ENCODE results near the gene POLR3B.
"Not testable (repeated sequence)": the region's sequence is repeated elsewhere in the genome, so short reads cannot be mapped to it uniquely, and the experiment has no call there.

POLR3B gene

DNA sequence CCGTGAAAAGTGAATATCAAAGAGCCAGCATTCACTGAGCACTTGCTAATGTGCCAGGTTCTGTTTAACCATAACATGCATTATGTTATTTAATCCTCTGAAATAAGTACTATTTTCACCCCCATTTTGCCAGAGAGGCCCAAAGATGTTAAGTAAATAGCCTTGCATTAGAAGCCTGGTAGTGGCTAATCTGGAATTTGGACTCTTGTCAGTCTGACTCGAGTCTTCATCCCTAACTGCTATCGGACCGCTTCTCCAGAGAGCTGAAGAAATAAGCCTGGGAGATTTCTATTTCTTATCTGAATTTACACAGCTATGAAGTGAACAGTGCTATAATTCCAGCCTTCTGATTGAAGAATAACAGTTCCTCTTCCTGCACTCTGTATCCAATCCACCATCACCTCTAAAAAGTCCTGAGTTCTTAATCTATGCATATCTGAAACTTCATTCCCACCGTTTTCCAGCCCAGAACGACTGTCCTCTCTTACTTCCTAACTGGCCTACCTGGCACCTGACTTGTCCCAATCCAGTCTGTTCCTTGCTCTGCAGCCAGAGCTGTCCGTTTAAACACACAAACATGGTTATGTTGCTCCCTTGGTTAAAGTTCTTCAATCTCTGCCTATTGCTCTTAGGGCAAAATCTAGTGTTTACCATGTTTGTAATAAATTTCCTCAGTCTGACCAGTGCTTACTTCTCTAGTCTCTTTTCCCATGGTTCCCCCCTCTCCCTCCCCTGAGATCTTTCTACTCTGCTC lies 2.3 kb downstream of the POLR3B start:
- no peaks in the 10 kb centered on the region for H3K27me3 ChIP-seq (ENCODE audit: insufficient read depth, insufficient read length)
- no peak overlapping the region for H3K9ac ChIP-seq (ENCODE audit: insufficient read length, low read depth)
- H3K9me3 ChIP-seq (ENCODE audit: insufficient read depth, low read length), result no peaks in the 10 kb centered on the region
- no peak overlapping the region for H3K4me3 ChIP-seq (ENCODE audit: insufficient read length, low read depth)
- H3K36me3 ChIP-seq (ENCODE audit: insufficient read depth, insufficient read length, low read length), result peaks cover 19% of the 10 kb centered on the region
- no peak for DNase-seq (ENCODE audit: low read depth, low spot score)
- peaks cover 3% of the 10 kb centered on the region for H3K4me1 ChIP-seq (ENCODE audit: insufficient read depth, insufficient read length)
- TF ChIP-seq YY1 (IDR thresholded peaks at IDR 0.05; ENCODE audit: insufficient read depth, insufficient read length) (no peak), ZNF274 (IDR thresholded peaks at IDR 0.05; ENCODE audit: low read depth, low read length) (no peak), SUZ12 (IDR thresholded peaks at IDR 0.05; ENCODE audit: extremely low read depth, insufficient read depth, insufficient read length) (no peak)

DNA sequence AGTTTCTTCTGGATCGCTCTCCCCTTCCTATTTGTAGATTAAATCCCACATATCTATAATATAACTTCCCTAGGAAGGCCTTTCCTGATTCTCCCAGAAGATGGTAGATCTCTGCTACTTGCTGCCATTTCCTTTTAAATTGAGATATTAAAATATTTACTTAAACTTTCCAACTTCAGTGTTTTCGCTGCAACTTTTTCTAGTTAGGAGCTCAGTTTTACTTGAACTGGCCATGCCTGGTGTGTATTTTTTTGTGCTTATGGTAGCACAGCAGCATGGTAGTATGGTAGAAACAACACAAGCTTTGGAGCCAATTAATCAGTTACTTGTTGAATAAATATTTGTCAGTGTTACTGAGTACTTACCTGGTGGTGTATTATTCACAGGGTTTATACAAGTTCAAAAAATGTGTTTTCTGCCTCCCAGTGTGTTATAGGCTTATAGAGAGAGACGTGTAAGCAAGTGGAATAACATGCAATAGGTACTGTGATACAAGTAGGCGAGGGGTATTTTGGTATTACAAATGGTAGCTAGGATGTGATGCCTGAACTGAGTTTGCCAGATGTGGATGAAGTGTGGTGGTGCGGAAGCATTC lies 2.9 kb downstream of the POLR3B start:
- no peaks in the 10 kb centered on the region for H3K27me3 ChIP-seq (ENCODE audit: insufficient read depth, insufficient read length)
- TF ChIP-seq YY1 (IDR thresholded peaks at IDR 0.05; ENCODE audit: insufficient read depth, insufficient read length) (no peak), ZNF274 (IDR thresholded peaks at IDR 0.05; ENCODE audit: low read depth, low read length) (no peak), SUZ12 (IDR thresholded peaks at IDR 0.05; ENCODE audit: extremely low read depth, insufficient read depth, insufficient read length) (no peak)
- H3K36me3 ChIP-seq (ENCODE audit: insufficient read depth, insufficient read length, low read length), result peaks cover 19% of the 10 kb centered on the region
- peaks cover 3% of the 10 kb centered on the region for H3K4me1 ChIP-seq (ENCODE audit: insufficient read depth, insufficient read length)
- no peak overlapping the region for H3K9ac ChIP-seq (ENCODE audit: insufficient read length, low read depth)
- no peak overlapping the region for H3K4me3 ChIP-seq (ENCODE audit: insufficient read length, low read depth)
- H3K9me3 ChIP-seq (ENCODE audit: insufficient read depth, low read length), result no peaks in the 10 kb centered on the region
- DNase-seq (ENCODE audit: low read depth, low spot score), result no peak

DNA sequence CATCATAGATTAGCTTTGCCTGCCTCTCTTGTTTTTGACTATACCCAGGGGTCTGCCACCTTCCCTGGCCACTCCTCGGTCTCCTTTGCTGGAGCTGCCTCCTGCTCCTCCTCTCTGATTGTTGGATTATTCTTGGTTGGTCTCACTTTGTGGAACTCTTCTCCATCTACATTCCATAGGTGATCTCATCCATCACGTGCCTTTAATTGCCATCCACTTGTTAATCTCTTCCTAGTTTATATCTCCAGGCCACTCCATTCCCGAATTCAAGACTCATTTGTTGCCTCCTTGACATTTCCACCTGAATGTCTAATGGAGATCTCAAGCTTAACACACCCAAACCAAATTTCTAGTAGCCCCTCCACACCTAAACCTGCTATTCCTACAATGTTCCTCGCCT lies 5.4 kb downstream of the POLR3B start:
- Histone ChIP-seq H3K9ac (ENCODE audit: insufficient read length, low read depth) (no peak overlapping the region), H3K4me1 (ENCODE audit: insufficient read depth, insufficient read length) (peaks cover 3% of the 10 kb centered on the region), H3K9me3 (ENCODE audit: insufficient read depth, low read length) (no peaks in the 10 kb centered on the region), H3K4me3 (ENCODE audit: insufficient read length, low read depth) (no peak overlapping the region), H3K36me3 (ENCODE audit: insufficient read depth, insufficient read length, low read length) (peaks cover 35% of the 10 kb centered on the region), H3K27me3 (ENCODE audit: insufficient read depth, insufficient read length) (no peaks in the 10 kb centered on the region)
- no peak for TF ChIP-seq SUZ12 (IDR thresholded peaks at IDR 0.05; ENCODE audit: extremely low read depth, insufficient read depth, insufficient read length)
- TF ChIP-seq ZNF274 (IDR thresholded peaks at IDR 0.05; ENCODE audit: low read depth, low read length), result no peak
- no peak for TF ChIP-seq YY1 (IDR thresholded peaks at IDR 0.05; ENCODE audit: insufficient read depth, insufficient read length)
- DNase-seq (ENCODE audit: low read depth, low spot score), result no peak

DNA sequence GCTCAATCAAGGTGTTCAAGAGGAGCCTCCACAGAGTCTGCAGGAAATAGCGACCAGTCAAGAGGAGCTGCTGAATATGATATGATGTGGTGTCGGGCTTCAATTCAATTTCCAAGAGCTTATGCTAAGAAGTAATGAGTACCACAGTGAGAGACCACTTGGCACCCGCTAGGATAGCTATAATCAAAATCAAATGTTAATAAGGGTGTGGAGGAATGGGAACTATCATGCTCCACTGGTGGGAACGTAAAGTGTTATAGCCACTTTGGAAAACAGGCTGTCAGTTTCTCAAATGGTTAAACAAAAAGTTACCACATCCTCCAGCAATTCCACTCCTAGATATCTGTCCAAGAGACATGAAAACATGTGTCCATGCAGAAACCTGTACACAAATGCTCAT lies 6.7 kb downstream of the POLR3B start:
- H3K27me3 ChIP-seq (ENCODE audit: insufficient read depth, insufficient read length), result no peaks in the 10 kb centered on the region
- no peak for DNase-seq (ENCODE audit: low read depth, low spot score)
- no peak overlapping the region for H3K4me3 ChIP-seq (ENCODE audit: insufficient read length, low read depth)
- H3K9me3 ChIP-seq (ENCODE audit: insufficient read depth, low read length), result no peaks in the 10 kb centered on the region
- TF ChIP-seq ZNF274 (IDR thresholded peaks at IDR 0.05; ENCODE audit: low read depth, low read length) (no peak), SUZ12 (IDR thresholded peaks at IDR 0.05; ENCODE audit: extremely low read depth, insufficient read depth, insufficient read length) (no peak), YY1 (IDR thresholded peaks at IDR 0.05; ENCODE audit: insufficient read depth, insufficient read length) (no peak)
- no peak overlapping the region for H3K9ac ChIP-seq (ENCODE audit: insufficient read length, low read depth)
- H3K36me3 ChIP-seq (ENCODE audit: insufficient read depth, insufficient read length, low read length), result peaks cover 44% of the 10 kb centered on the region
- H3K4me1 ChIP-seq (ENCODE audit: insufficient read depth, insufficient read length), result no peaks in the 10 kb centered on the region

DNA sequence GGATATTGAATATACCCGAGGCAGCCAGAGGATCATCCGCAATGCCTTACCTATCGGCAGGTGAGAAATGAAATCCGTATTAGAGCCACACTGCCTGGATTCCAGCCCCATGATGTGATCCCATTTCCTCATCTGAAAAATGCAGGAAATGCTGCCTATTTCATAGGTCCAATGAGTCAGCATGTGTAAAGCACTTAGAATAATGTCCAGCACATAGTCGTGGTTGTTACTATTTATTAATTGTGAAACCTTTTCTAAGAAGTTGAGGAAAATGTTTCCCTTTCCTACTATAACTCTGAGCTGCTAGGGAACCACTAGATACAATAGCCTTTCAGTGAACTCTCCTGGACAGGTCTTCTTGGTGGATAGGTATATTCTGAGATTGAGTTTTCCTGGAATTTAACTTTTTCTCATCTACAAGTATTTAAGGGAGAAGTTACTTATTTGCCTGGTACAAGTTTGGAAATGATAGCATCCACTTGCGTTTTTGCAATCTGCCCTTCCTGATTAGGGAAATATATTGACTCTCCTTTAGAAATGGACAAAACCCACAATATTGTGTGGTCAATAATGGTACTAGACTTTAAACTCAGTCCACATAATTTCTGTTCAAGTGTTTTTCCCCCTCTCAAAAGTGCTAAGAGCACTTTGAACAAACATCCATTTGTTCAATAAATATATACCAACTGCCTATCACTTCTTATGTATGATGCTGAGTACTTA lies 12.2 kb downstream of the POLR3B start:
- Histone ChIP-seq H3K36me3 (ENCODE audit: insufficient read depth, insufficient read length, low read length) (peaks cover 46% of the 10 kb centered on the region), H3K4me1 (ENCODE audit: insufficient read depth, insufficient read length) (no peaks in the 10 kb centered on the region), H3K27me3 (ENCODE audit: insufficient read depth, insufficient read length) (no peaks in the 10 kb centered on the region), H3K4me3 (ENCODE audit: insufficient read length, low read depth) (no peak overlapping the region), H3K9me3 (ENCODE audit: insufficient read depth, low read length) (no peaks in the 10 kb centered on the region), H3K9ac (ENCODE audit: insufficient read length, low read depth) (no peak overlapping the region)
- no peak for TF ChIP-seq ZNF274 (IDR thresholded peaks at IDR 0.05; ENCODE audit: low read depth, low read length)
- TF ChIP-seq SUZ12 (IDR thresholded peaks at IDR 0.05; ENCODE audit: extremely low read depth, insufficient read depth, insufficient read length), result no peak
- TF ChIP-seq YY1 (IDR thresholded peaks at IDR 0.05; ENCODE audit: insufficient read depth, insufficient read length), result no peak
- no peak for DNase-seq (ENCODE audit: low read depth, low spot score)

DNA sequence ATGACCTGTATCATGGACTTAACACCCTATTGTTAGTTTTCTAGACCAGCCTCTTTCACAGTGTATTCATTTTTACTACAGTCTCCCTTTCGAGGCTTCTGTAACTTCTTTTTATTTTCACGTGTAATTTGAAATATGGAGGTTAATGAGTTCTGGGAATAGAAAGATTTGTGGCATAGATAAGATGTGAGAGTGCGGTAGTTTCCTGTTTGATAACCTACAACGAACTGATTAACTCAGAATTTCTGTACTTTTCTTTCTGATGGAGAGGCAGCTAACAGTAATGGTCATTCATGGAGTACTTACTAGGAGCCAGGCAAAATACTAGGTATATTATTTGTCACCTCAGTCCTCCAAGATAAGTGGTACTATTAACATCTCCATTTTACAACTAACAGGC lies 21.2 kb downstream of the POLR3B start:
- peaks cover 23% of the 10 kb centered on the region; the same call in 1 of the 2 replicates for H3K9me3 ChIP-seq (ENCODE audit: insufficient read depth, low read length)
- H3K36me3 ChIP-seq (ENCODE audit: insufficient read depth, insufficient read length, low read length), result peaks cover 56% of the 10 kb centered on the region
- no peak for DNase-seq (ENCODE audit: low read depth, low spot score)
- no peak overlapping the region for H3K9ac ChIP-seq (ENCODE audit: insufficient read length, low read depth)
- TF ChIP-seq ZNF274 (IDR thresholded peaks at IDR 0.05; ENCODE audit: low read depth, low read length) (no peak), SUZ12 (IDR thresholded peaks at IDR 0.05; ENCODE audit: extremely low read depth, insufficient read depth, insufficient read length) (no peak), YY1 (IDR thresholded peaks at IDR 0.05; ENCODE audit: insufficient read depth, insufficient read length) (no peak)
- no peak overlapping the region for H3K4me3 ChIP-seq (ENCODE audit: insufficient read length, low read depth)
- no peaks in the 10 kb centered on the region for H3K4me1 ChIP-seq (ENCODE audit: insufficient read depth, insufficient read length)
- H3K27me3 ChIP-seq (ENCODE audit: insufficient read depth, insufficient read length), result no peaks in the 10 kb centered on the region

DNA sequence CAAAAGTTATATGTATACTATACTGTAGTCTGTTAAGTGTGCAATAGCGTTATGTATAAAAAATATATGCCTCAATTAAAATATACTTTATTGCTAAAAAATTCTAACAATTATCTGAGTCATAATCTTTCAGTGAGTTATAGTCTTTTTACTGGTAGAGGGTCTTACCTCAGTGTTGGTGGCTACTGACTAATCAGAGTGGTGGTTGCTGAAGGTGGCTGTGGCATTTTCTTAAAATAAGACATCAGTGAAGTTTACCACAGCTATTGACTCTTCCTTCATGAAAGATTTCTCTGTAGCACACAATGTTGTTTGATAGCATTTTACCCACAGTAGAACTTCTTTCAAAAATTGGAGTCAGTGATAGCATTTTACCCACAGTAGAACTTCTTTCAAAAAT lies 23.4 kb downstream of the POLR3B start:
- H3K4me1 ChIP-seq (ENCODE audit: insufficient read depth, insufficient read length), result no peaks in the 10 kb centered on the region
- peaks cover 23% of the 10 kb centered on the region; the same call in 1 of the 2 replicates for H3K9me3 ChIP-seq (ENCODE audit: insufficient read depth, low read length)
- peaks cover 62% of the 10 kb centered on the region for H3K36me3 ChIP-seq (ENCODE audit: insufficient read depth, insufficient read length, low read length)
- no peak for DNase-seq (ENCODE audit: low read depth, low spot score)
- H3K9ac ChIP-seq (ENCODE audit: insufficient read length, low read depth), result no peak overlapping the region
- no peaks in the 10 kb centered on the region for H3K27me3 ChIP-seq (ENCODE audit: insufficient read depth, insufficient read length)
- no peak overlapping the region for H3K4me3 ChIP-seq (ENCODE audit: insufficient read length, low read depth)
- TF ChIP-seq SUZ12 (IDR thresholded peaks at IDR 0.05; ENCODE audit: extremely low read depth, insufficient read depth, insufficient read length) (no peak), YY1 (IDR thresholded peaks at IDR 0.05; ENCODE audit: insufficient read depth, insufficient read length) (no peak), ZNF274 (IDR thresholded peaks at IDR 0.05; ENCODE audit: low read depth, low read length) (no peak)

DNA sequence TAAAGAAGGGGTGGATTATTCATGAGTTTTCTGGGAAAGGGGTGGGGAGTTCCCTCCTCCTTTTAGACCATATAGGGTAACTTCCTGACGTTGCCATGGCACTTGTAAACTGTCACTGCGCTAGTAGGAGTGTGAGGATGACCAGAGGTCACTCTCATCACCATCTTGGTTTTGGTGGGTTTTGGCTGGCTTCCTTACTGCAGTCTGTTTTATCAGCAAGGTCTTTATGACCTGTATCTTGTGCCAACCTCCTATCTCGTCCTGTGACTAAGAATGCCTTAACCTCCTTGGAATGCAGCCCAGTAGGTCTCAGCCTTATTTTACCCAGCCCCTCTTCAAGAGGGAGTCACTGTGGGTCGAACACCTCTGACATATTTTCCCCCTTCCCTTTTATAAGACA lies 24.3 kb downstream of the POLR3B start:
- not testable (repeated sequence) for H3K9ac ChIP-seq (ENCODE audit: insufficient read length, low read depth); H3K4me3 ChIP-seq (ENCODE audit: insufficient read length, low read depth); DNase-seq (ENCODE audit: low read depth, low spot score); H3K27me3 ChIP-seq (ENCODE audit: insufficient read depth, insufficient read length); H3K4me1 ChIP-seq (ENCODE audit: insufficient read depth, insufficient read length)
- peaks cover 23% of the 10 kb centered on the region; the same call in 1 of the 2 replicates for H3K9me3 ChIP-seq (ENCODE audit: insufficient read depth, low read length)
- peaks cover 62% of the 10 kb centered on the region for H3K36me3 ChIP-seq (ENCODE audit: insufficient read depth, insufficient read length, low read length)

Data from NT2/D1 (cell line).